CD4-positive, alpha-beta T cell treated with Interleukin-21 for 1 hour (primary cell): Measurements from ENCODE around the gene BCL11A.

ENCODE experiments used
- DNase-seq: peaks from one replicate; pipeline ENCODE4 v3.0.0-alpha.2; 2020

Gene BCL11A

GRCh38 chr2:60480089-60480773, 73.2 kb downstream of the BCL11A start:
- no peak for DNase-seq

DNA sequence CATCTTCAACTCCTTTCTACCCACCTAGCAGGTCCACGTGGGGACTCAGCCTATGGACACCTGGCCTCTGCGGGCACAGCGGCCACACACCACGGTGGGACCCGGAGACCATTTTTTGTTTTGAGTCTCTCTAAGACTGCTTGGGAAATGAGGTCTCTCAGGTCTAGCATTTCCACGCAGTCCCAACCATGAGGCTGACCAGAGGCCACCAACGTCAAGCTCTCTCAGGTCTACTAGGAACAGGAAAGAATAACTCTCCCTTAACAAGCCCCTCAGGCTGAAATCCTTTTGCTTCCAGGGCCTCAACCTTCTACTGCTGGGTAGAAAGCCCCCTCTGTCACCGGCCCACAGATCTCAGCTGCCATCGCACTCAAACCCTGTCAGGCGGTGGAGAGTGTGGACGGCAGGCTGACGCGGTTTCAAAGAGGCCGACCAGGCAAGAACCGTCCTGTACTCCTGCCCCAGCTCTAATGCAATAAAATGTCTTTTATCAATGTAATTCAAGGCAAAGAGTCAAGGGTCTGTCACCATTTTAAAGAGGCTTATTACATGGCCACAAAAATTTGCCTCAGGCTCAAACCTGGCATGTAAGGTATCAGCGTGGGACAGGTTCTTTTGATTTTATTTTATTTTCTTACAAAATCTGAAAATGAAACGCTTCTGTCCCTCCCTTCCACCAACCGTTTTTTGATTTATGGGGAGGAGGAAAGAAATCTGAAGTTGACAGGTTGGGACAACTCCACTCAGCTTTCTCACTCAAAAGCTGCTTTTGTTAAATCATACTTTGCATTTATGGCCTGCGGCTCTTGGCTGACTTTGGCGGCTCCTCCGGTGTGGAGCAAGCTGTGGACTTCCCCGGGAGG, 74.0 kb downstream of the BCL11A start:
- no peak for DNase-seq

- DNase-seq = no peak
Measured at GRCh38 chr2:60478660-60479059, 74.8 kb downstream of the BCL11A start.

GRCh38 chr2:60476206-60476954, 77.1 kb downstream of the BCL11A start:
- DNase-seq = no peak

GRCh38 chr2:60475123-60475830, 78.2 kb downstream of the BCL11A start:
- DNase-seq = no peak

- no peak for DNase-seq
Measured at GRCh38 chr2:60474301-60474700, 79.2 kb downstream of the BCL11A start.

DNA sequence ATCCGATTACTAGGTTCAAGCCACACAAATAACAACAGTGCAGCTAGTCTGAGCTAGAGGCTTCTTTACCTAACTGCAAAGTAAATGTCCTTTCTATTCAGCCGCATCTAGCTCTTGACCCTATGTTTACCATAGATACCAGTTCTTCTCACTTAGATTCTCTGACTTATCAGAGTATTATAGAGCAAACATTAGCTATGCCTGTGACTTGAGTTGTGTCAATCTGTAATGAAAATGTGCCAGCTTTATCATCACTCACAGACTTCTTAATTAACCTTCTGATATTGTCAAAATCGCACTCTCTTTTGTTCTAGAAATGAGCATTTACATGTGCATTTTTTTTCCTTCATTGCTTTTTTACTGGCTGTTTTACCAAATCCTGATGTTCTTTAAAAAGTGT, 79.9 kb downstream of the BCL11A start:
- no peak for DNase-seq

- no peak for DNase-seq
Measured at GRCh38 chr2:60472663-60473289, 80.7 kb downstream of the BCL11A start.

DNA sequence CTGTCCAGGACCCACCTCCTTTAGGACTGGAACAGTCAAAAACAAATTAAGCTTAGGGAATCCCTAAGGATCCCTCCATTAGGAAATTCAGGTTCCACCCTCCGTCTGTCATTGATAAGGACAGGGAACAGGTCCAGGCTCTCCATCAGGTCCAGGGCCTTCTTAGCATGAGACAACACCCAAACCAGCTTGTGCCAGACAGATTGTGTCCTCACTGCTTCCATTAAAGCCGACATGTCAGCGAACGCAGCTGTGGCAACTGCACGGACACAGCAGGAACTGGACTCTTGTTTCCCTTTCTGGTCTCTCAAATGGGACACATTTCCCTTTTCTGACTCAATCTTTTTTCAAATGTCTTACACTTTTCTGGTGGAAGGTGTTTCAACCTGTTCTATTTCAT, 81.4 kb downstream of the BCL11A start:
- no peak for DNase-seq

- DNase-seq = no peak
Measured at GRCh38 chr2:60470340-60470739, 83.1 kb downstream of the BCL11A start.

DNA sequence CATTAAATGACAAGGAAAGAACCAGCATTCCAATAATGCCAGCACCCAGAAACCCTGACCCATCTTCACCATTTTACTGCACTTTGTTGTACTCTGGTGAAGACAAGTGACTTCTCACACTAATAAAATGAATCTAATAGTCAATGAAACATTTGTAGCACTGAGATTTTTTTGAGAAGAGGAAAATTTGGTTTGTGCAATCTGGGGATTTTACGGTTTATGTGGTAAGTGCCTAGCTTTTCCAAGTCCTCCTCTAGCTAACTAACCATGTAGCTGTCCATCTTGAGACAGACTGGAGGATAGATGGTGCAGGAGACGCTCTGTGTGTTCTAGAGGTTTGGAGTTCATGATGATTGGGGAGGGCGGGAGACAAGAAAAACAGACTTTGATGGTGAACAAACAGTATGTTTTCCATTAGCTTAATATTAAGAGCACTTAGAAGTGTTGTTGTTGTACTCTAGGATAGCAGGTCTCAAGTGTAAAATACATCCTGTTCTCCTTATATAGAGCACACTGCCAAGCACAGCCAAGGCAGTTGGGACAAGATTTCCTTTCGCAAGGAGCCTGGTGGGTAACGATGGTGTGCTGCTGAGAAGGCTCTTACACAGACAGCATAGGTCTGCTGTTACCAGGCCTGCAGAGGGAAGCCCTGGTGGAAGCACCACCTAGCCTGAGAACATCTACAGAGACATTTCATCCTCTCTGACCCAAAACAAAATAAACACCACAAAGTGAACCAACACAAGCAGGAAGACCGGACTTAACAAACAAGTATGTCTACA, 83.7 kb downstream of the BCL11A start:
- DNase-seq = no peak

- DNase-seq = no peak
Measured at GRCh38 chr2:60468382-60469085, 84.9 kb downstream of the BCL11A start.

DNA sequence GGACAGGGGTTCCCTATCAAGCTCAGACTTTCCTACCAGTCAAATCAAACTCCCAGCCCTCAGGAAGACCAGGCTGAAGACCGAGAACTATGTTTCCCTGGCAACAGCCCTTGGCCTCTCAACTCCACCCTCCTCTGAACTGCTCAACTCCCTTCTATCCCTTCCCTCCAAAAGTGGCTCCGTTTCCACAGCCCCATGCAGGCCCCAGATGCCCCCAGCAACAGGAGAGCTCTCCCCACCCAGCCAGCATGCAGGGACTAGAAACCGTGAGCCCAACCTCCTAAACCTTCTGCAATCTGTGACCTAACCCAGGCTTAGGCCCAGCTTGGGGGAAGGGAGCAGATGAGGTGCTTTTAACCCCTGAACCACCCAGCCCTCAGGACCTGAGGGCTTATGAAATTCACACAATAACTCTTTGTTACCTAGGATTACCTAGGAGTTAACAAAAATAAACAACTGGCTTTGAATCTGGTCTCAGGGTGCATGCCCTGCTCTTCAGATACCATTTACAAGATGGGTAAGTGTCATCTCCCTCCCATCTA, 87.2 kb downstream of the BCL11A start:
- no peak for DNase-seq

DNA sequence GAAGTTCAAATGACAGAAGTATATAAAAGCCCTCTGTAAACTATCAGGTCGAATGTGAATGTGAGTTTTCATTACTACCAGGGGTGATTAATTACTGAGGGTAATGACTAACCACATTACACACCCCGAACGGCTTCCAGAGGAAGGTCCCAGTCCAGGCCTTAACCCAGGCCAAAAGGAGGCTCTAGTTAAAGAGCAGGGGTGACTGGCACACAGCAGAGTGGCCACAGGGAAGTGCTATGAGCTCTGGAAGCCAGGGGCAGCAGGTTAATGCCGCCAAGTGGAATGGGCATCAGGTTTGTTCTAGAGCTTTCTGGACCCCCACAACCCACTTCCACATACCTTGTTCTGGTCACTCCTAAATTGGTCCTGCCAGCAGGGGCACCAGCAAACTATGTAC, 87.7 kb downstream of the BCL11A start:
- DNase-seq = no peak

DNA sequence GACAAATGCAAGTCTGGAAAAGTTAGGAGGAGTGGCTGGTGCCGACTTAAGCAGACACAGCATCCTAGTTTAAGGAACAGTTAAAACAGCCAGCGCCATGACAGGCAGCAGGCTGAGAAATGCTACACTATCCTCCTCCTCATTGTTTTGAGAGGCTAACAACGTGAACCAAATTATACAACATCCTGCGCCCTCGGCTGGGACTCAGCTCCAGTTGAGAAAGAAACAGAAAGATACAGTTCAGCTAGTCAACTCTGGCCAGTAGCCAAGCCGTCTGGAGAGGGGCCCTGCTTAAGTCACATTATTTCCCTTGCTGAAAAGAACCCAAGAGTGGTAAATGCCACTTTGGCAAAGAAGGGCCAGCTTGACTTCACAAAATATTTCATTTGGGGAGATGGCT, 90.2 kb downstream of the BCL11A start:
- no peak for DNase-seq

DNA sequence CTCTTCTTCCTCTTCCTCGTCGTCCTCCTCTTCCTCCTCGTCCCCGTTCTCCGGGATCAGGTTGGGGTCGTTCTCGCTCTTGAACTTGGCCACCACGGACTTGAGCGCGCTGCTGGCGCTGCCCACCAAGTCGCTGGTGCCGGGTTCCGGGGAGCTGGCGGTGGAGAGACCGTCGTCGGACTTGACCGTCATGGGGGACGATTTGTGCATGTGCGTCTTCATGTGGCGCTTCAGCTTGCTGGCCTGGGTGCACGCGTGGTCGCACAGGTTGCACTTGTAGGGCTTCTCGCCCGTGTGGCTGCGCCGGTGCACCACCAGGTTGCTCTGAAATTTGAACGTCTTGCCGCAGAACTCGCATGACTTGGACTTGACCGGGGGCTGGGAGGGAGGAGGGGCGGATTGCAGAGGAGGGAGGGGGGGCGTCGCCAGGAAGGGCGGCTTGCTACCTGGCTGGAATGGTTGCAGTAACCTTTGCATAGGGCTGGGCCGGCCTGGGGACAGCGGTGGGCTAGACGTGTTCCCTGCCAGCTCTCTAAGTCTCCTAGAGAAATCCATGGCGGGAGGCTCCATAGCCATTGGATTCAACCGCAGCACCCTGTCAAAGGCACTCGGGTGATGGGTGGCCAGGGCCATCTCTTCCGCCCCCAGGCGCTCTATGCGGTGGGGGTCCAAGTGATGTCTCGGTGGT, 91.9 kb downstream of the BCL11A start:
- no peak for DNase-seq

DNA sequence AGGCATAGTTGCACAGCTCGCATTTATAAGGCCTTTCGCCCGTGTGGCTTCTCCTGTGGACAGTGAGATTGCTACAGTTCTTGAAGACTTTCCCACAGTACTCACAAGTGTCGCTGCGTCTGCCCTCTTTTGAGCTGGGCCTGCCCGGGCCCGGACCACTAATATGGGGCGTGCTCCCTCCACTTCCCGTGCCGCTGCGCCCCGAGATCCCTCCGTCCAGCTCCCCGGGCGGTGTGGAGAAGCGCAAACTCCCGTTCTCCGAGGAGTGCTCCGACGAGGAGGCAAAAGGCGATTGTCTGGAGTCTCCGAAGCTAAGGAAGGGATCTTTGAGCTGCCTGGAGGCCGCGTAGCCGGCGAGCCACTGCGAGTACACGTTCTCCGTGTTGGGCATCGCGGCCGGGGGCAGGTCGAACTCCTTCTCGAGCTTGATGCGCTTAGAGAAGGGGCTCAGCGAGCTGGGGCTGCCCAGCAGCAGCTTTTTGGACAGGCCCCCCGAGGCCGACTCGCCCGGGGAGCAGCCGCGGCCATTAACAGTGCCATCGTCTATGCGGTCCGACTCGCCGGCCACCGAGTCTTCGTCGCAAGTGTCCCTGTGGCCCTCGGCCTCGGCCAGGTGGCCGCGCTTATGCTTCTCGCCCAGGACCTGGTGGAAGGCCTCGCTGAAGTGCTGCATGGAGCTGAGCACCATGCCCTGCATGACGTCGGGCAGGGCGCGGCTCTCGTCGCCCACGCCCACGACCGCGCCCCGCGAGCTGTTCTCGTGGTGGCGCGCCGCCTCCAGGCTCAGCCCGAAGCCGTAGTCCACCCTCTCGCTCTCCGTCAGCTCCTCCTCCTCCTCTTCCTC, 92.7 kb downstream of the BCL11A start:
- no peak for DNase-seq

DNA sequence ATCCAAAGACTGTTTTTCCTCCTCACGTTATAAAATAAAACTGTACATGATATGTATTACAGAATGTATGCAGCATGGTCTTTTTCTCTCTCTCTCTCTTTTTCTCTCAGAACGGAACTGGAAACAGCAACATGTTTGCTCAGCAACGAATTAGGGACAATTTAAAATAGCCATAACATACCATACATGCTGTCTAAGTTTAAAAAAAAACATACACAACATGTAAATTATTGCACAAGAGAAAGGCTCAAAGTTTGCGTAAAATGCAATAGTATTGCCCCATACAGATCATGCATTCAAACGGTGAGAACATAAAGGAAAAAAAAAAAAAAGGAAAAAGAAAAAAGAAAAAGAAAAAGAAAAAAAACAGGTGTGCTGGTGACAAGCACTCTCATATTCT, 93.6 kb downstream of the BCL11A start:
- DNase-seq = no peak

GRCh38 chr2:60456115-60456770, 97.2 kb downstream of the BCL11A start:
- DNase-seq = no peak
